Uterus (tissue), 4 donors: ENCODE results near the gene ABCC4. TPM values are rescaled to one million over a fixed set of nuclear protein-coding genes. Genes with fewer than 3 reads are reported as not detected.
"Not testable (repeated sequence)": the region's sequence is repeated elsewhere in the genome, so short reads cannot be mapped to it uniquely, and the experiment has no call there.

Experiments used
- DNase-seq, 2 donors: peaks; one replicate each; pipeline ENCODE4 v3.0.0-alpha.2; 2019 to 2020
- H3K27ac ChIP-seq, 2 donors: fragments of 200-600 bp; sonication (generic); 1 replicate in 1 of 2; 2 replicates in 1 of 2; pipeline ENCODE4 v1.5.1; 2016 to 2018
- H3K27me3 ChIP-seq, 2 donors: fragments of 200-600 bp; sonication (generic); one replicate each; pipeline ENCODE4 v1.5.1; 2018 to 2019; ENCODE audit warnings: control low read depth in 1 of 2
- H3K36me3 ChIP-seq, 2 donors: fragments of 200-600 bp; sonication (generic); one replicate each; pipeline ENCODE4 v1.5.1; 2019; ENCODE audit warnings: control low read depth in 1 of 2
- H3K4me1 ChIP-seq, 2 donors: fragments of 200-600 bp; sonication (generic); one replicate each; pipeline ENCODE4 v1.5.1; 2018 to 2019; ENCODE audit warnings: control low read depth in 1 of 2
- H3K4me3 ChIP-seq, 2 donors: fragments of 200-600 bp; sonication (generic); 1 replicate in 1 of 2; 2 replicates in 1 of 2; pipeline ENCODE4 v1.5.1; 2018 to 2019; ENCODE audit warnings: mild to moderate bottlenecking in 1 of 2
- H3K9me3 ChIP-seq, 2 donors: fragments of 200-600 bp; sonication (generic); one replicate each; pipeline ENCODE4 v1.5.1; 2019; ENCODE audit warnings: control low read depth in 1 of 2
- CTCF ChIP-seq, 4 experiments: fragments of 200-600 bp in 2 of 4; fragments of 450-650 bp in 2 of 4; sonication (generic) in 2 of 4; IDR thresholded peaks; one replicate each; pipeline ENCODE4 v1.5.1; 2016 to 2019; ENCODE audit warnings: antibody characterized with exemption in 4 of 4, mild to moderate bottlenecking in 2 of 4, moderate library complexity in 1 of 4
- POLR2A ChIP-seq, 2 donors: fragments of 450-650 bp; IDR thresholded peaks; one replicate each; pipeline ENCODE4 v1.6.1; 2016; ENCODE audit warnings: antibody characterized with exemption in 2 of 2, mild to moderate bottlenecking in 1 of 2, moderate library complexity in 1 of 2
- intact Hi-C: fragments of 100-400 bp; cut with DNase I; formaldehyde crosslinking; loops from one replicate; pipeline ENCODE4 v1.15.1; 2023; ENCODE audit warnings: low total_unique reads
- total RNA-seq, 4 donors: library from RNA; depleted of rRNA in 3 of 4; stranded (reverse); fragments of >200 nt in 3 of 4; gene quantifications; one replicate each; pipeline versions ENCODE4 v1.1.0 to v1.2.4, GENCODE V29; 2014 to 2023
- donor health status: DM: yes; HTN: yes; CAD: no.

Gene ABCC4
- total RNA-seq, 4 donors from 2014 or later, result 13.8 to 37.7 (median 25.3) TPM

GRCh38 chr13:95180513-95181245 lies 120.6 kb downstream of the ABCC4 start:
- DNase-seq, result no peak
- Histone ChIP-seq H3K27ac (no peak overlapping the region), H3K4me1 (no peaks in the 10 kb centered on the region), H3K9me3 (no peaks in the 10 kb centered on the region), H3K4me3 (no peak overlapping the region), H3K36me3 (no peaks in the 10 kb centered on the region), H3K27me3 (no peaks in the 10 kb centered on the region)
- intact Hi-C loops, result no loop called here
- TF ChIP-seq CTCF (IDR thresholded peaks at IDR 0.05) (no peak), POLR2A (IDR thresholded peaks at IDR 0.05) (no peak)

DNA sequence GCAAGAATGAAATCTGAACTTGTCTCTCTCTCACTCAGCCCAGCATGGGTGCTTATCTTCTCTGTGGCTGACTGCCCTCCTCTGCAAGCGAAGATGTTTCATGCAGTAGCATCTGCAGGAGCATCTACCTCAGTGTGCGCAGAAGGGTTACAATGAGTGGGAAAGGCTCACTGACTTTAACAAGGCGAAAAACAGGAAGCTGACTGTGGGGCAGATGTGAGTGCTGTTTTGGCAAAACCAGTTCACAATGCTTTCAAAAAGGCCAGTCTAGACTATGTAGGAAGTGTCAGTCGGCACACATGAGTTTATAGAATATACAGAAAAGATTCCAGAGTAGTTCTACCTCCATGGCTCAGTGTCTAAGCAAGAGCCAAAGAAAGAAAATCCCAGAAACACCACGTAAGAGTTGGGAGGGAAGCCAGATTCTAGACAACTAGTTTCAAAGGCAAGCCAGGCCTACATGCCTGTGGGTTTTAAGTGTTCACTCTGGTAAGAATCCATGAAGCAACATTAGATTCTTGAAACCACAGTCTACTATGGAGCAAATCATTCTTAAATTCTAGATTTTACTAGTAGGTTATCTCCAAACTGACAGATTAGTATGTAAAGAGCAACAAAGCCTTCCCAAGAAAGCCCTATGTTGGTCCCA lies 124.5 kb downstream of the ABCC4 start:
- H3K27me3 ChIP-seq, result no peaks in the 10 kb centered on the region
- H3K9me3 ChIP-seq, result no peaks in the 10 kb centered on the region
- intact Hi-C loops, result no loop called here
- H3K4me3 ChIP-seq, result no peak overlapping the region
- H3K36me3 ChIP-seq, result no peaks in the 10 kb centered on the region
- H3K27ac ChIP-seq, result no peak overlapping the region
- no peaks in the 10 kb centered on the region for H3K4me1 ChIP-seq
- TF ChIP-seq POLR2A (IDR thresholded peaks at IDR 0.05), result no peak
- TF ChIP-seq CTCF (IDR thresholded peaks at IDR 0.05), result no peak
- no peak for DNase-seq

DNA sequence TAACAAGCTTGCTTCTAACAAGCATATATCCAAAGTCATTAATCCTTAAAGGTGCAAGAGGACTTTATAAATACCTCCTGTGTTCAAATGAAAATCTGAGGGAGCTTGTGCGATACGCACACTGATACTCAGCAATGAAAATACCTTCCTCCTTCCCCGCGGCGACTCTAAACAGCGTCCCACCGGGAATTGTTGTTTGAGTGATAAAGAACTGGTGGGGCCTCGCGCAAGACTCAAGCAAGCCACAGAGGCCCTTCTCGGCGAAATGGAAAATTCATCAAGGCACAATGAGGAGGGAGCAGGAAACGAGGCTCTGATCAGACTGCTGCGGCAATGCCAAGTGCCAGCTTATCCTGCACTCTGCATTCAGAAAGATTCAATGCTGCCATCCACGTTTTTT lies 126.7 kb downstream of the ABCC4 start:
- no peak for TF ChIP-seq CTCF (IDR thresholded peaks at IDR 0.05)
- no peak for TF ChIP-seq POLR2A (IDR thresholded peaks at IDR 0.05)
- intact Hi-C loops, result no loop called here
- Histone ChIP-seq H3K9me3 (no peaks in the 10 kb centered on the region), H3K4me1 (no peaks in the 10 kb centered on the region), H3K4me3 (no peak overlapping the region), H3K36me3 (no peaks in the 10 kb centered on the region), H3K27me3 (no peaks in the 10 kb centered on the region), H3K27ac (no peak overlapping the region)
- DNase-seq, result no peak

DNA sequence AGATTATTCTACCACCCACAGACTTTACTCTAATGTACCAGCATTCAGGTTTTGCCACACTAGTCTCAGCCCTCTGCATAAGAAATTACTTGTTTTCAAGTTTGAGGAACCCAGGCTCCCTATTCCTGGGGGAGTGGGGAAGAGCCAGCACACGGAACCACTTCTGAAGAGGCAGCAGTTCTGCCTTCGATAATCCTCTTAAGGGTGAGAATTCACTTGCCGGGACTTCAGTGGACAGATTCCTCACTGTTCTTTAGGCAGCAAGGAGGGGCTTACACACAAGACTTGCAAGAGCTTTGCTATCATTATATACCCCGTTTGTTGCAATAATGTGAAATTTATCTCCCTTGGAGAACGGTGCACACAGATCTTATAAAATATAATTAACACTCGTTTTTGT lies 133.1 kb downstream of the ABCC4 start:
- Histone ChIP-seq H3K9me3 (no peaks in the 10 kb centered on the region), H3K27me3 (no peaks in the 10 kb centered on the region), H3K36me3 (no peaks in the 10 kb centered on the region), H3K4me3 (no peak overlapping the region), H3K27ac (no peak overlapping the region), H3K4me1 (no peaks in the 10 kb centered on the region)
- DNase-seq, result no peak
- TF ChIP-seq CTCF (IDR thresholded peaks at IDR 0.05) (no peak), POLR2A (IDR thresholded peaks at IDR 0.05) (no peak)
- intact Hi-C loops, result no loop called here

GRCh38 chr13:95167003-95167402 lies 134.2 kb downstream of the ABCC4 start:
- H3K4me1 ChIP-seq, H3K4me3 ChIP-seq, DNase-seq, H3K36me3 ChIP-seq, intact Hi-C loops, H3K27ac ChIP-seq, H3K9me3 ChIP-seq, H3K27me3 ChIP-seq: not testable (repeated sequence)
